CD14-positive monocyte (primary cell): ENCODE results near the gene CLRN2. TPM values are rescaled to one million over a fixed set of nuclear protein-coding genes. Genes with fewer than 3 reads are reported as not detected.

Experiments
- DNase-seq, 3 donors: peaks; one replicate each; pipeline ENCODE4 v3.0.0-alpha.2; 2011 to 2022
- H2AFZ ChIP-seq: 2 replicates; pipeline ENCODE4 v1.6.0; 2012; ENCODE audit warnings: mild to moderate bottlenecking, low read depth, low read length, inconsistent platforms; ENCODE audit not compliant: insufficient read depth, poor library complexity, severe bottlenecking
- H3K27ac ChIP-seq, 2 donors: 1 replicate in 1 of 2; 2 replicates in 1 of 2; pipeline ENCODE4 v1.5.1; 2012 to 2013; ENCODE audit warnings: low read length in 2 of 2, control low read depth in 1 of 2, inconsistent platforms in 1 of 2, low read depth in 1 of 2, mild to moderate bottlenecking in 1 of 2
- H3K27me3 ChIP-seq, 2 donors: one replicate each; pipeline versions ENCODE4 v1.6.0 to v1.6.1; 2011 to 2013; ENCODE audit warnings: low read length in 2 of 2; ENCODE audit not compliant: control insufficient read depth in 2 of 2, insufficient read depth in 2 of 2
- H3K36me3 ChIP-seq, 2 donors: replicated peaks in 1 of 2; 1 replicate in 1 of 2; 2 replicates in 1 of 2; pipeline versions ENCODE4 v1.5.1 to v1.6.1; 2012 to 2013; ENCODE audit warnings: low read length in 2 of 2, control low read depth in 1 of 2, inconsistent platforms in 1 of 2, mild to moderate bottlenecking in 1 of 2; ENCODE audit not compliant: insufficient read depth in 2 of 2, control insufficient read depth in 1 of 2
- H3K4me1 ChIP-seq, 2 donors: 1 replicate in 1 of 2; 2 replicates in 1 of 2; pipeline versions ENCODE4 v1.5.1 to v1.6.1; 2012 to 2013; ENCODE audit warnings: low read length in 2 of 2, control low read depth in 1 of 2, inconsistent platforms in 1 of 2, mild to moderate bottlenecking in 1 of 2, moderate library complexity in 1 of 2; ENCODE audit not compliant: insufficient read depth in 2 of 2, control insufficient read depth in 1 of 2
- H3K4me2 ChIP-seq: replicated peaks from 2 replicates; pipeline ENCODE3; 2012; ENCODE audit warnings: low read length, moderate library complexity, mild to moderate bottlenecking; ENCODE audit not compliant: poor library complexity, severe bottlenecking; ENCODE audit errors: extremely low read depth
- H3K4me3 ChIP-seq, 3 experiments: fragments of 200-600 bp in 1 of 3; sonication (generic) in 1 of 3; replicated peaks in 1 of 3; 1 replicate in 2 of 3; 2 replicates in 1 of 3; pipeline ENCODE4 v1.5.1; 2011 to 2013; ENCODE audit warnings: low read length in 3 of 3, mild to moderate bottlenecking in 3 of 3, control low read depth in 2 of 3, low read depth in 2 of 3, inconsistent platforms in 1 of 3, moderate library complexity in 1 of 3
- H3K79me2 ChIP-seq: 2 replicates; pipeline ENCODE4 v1.6.0; 2012; ENCODE audit warnings: mild to moderate bottlenecking, control low read depth, inconsistent platforms, low read length, moderate library complexity; ENCODE audit not compliant: insufficient read depth
- H3K9ac ChIP-seq: 2 replicates; pipeline ENCODE4 v1.6.0; 2017; ENCODE audit warnings: low read length, mild to moderate bottlenecking; ENCODE audit not compliant: insufficient read depth, poor library complexity, severe bottlenecking
- H3K9me3 ChIP-seq, 2 donors: replicated peaks in 1 of 2; 1 replicate in 1 of 2; 2 replicates in 1 of 2; pipeline versions ENCODE4 v1.5.1 to v1.6.1; 2012 to 2013; ENCODE audit warnings: low read length in 2 of 2, control low read depth in 1 of 2; ENCODE audit not compliant: control insufficient read depth in 1 of 2, insufficient read depth in 1 of 2
- H4K20me1 ChIP-seq: 2 replicates; pipeline ENCODE4 v1.6.0; 2012; ENCODE audit warnings: mild to moderate bottlenecking, low read length, control low read depth, moderate library complexity; ENCODE audit not compliant: insufficient read depth
- H3K27ac Mint-ChIP-seq, 7 donors: one replicate each; pipeline ENCODE4 v1.8.0; 2020; ENCODE audit warnings: mild to moderate bottlenecking in 7 of 7, mixed read lengths in 7 of 7, moderate library complexity in 6 of 7, inconsistent platforms in 2 of 7
- H3K27me3 Mint-ChIP-seq, 3 donors: one replicate each; pipeline ENCODE4 v1.8.0; 2021 to 2022; ENCODE audit warnings: low read depth in 3 of 3, mild to moderate bottlenecking in 3 of 3, mixed read lengths in 3 of 3, moderate library complexity in 3 of 3, inconsistent platforms in 1 of 3
- H3K36me3 Mint-ChIP-seq, 2 donors: one replicate each; pipeline ENCODE4 v1.8.0; 2020; ENCODE audit warnings: mixed read lengths in 2 of 2, inconsistent platforms in 1 of 2, mild to moderate bottlenecking in 1 of 2
- H3K4me1 Mint-ChIP-seq: one replicate; pipeline ENCODE4 v1.8.0; 2020; ENCODE audit warnings: mild to moderate bottlenecking, mixed read lengths
- H3K4me3 Mint-ChIP-seq, 2 donors: one replicate each; pipeline ENCODE4 v1.8.0; 2020; ENCODE audit warnings: mild to moderate bottlenecking in 2 of 2, mixed read lengths in 2 of 2, moderate library complexity in 1 of 2
- H3K9me3 Mint-ChIP-seq, 7 donors: one replicate each; pipeline ENCODE4 v1.8.0; 2020 to 2022; ENCODE audit warnings: mixed read lengths in 7 of 7, mild to moderate bottlenecking in 6 of 7, moderate library complexity in 6 of 7, inconsistent platforms in 2 of 7
- WGBS: methylation state at CpG from one replicate; pipeline ENCODE4 v1.1.5; 2013; ENCODE audit warnings: missing lambda C conversion rate; ENCODE audit not compliant: insufficient coverage; 5-methylcytosine and 5-hydroxymethylcytosine counted together
- intact Hi-C, 2 donors: fragments of 100-400 bp; cut with micrococcal nuclease; formaldehyde crosslinking; loops; one replicate each; pipeline versions ENCODE4 v1.15.0 to v1.15.1; 2023
- polyA plus RNA-seq, 3 donors: library from polyadenylated mRNA; depleted of rRNA in 1 of 3; unstranded in 2 of 3; stranded (reverse) in 1 of 3; fragments of 300-500 nt in 2 of 3; fragments of >200 nt in 1 of 3; fragmentation: Illumina TruSeq in 2 of 3; gene quantifications; 1 replicate in 2 of 3; 2 replicates in 1 of 3; pipeline ENCODE4 v1.2.3, GENCODE V29; 2012 to 2021
- TF ChIP-seq, protein P1 (sequence below): fragments of 200-600 bp; IDR thresholded peaks from one replicate; pipeline ENCODE4 v1.8.0; 2022; ENCODE audit warnings: antibody characterized with exemption, mild to moderate bottlenecking

CLRN2 gene
- polyA plus RNA-seq, 3 donors: not detected

- Mint-ChIP-seq H3K36me3 (no peaks in the 10 kb centered on the region), H3K4me3 (no peak overlapping the region), H3K27me3 (peaks cover 2 to 23% (median 15%) of the 10 kb centered on the region in 3 donors), H3K4me1 (peaks cover 3% of the 10 kb centered on the region), H3K27ac (no peak overlapping the region), H3K9me3 (no peaks in the 10 kb centered on the region)
- Histone ChIP-seq H3K4me3 (no peak overlapping the region), H3K36me3 (no peaks in the 10 kb centered on the region), H3K27me3 (no peaks in the 10 kb centered on the region), H3K79me2 (no peaks in the 10 kb centered on the region), H4K20me1 (no peaks in the 10 kb centered on the region), H3K9me3 (no peaks in the 10 kb centered on the region), H3K4me1 (no peaks in the 10 kb centered on the region), H3K27ac (no peak overlapping the region), H3K4me2 (no peak overlapping the region), H3K9ac (no peak overlapping the region), H2AFZ (no peak overlapping the region)
- 72% methylated on average over 4 of the region's 5 CpGs for WGBS
- DNase-seq: no peak
- intact Hi-C loops: no loop called here
- TF ChIP-seq, protein P1, sequence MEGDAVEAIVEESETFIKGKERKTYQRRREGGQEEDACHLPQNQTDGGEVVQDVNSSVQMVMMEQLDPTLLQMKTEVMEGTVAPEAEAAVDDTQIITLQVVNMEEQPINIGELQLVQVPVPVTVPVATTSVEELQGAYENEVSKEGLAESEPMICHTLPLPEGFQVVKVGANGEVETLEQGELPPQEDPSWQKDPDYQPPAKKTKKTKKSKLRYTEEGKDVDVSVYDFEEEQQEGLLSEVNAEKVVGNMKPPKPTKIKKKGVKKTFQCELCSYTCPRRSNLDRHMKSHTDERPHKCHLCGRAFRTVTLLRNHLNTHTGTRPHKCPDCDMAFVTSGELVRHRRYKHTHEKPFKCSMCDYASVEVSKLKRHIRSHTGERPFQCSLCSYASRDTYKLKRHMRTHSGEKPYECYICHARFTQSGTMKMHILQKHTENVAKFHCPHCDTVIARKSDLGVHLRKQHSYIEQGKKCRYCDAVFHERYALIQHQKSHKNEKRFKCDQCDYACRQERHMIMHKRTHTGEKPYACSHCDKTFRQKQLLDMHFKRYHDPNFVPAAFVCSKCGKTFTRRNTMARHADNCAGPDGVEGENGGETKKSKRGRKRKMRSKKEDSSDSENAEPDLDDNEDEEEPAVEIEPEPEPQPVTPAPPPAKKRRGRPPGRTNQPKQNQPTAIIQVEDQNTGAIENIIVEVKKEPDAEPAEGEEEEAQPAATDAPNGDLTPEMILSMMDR: no peak
Observed at GRCh38 chr4:17552427-17552826, 37.5 kb downstream of the CLRN2 start.

GRCh38 chr4:17554568-17554967 lies 39.6 kb downstream of the CLRN2 start:
- Histone ChIP-seq H3K4me3 (no peak overlapping the region), H3K79me2 (no peaks in the 10 kb centered on the region), H2AFZ (no peak overlapping the region), H3K9ac (no peak overlapping the region), H3K27me3 (no peaks in the 10 kb centered on the region), H3K27ac (no peak overlapping the region), H3K9me3 (no peaks in the 10 kb centered on the region), H3K36me3 (no peaks in the 10 kb centered on the region), H3K4me2 (no peak overlapping the region), H4K20me1 (no peaks in the 10 kb centered on the region), H3K4me1 (no peaks in the 10 kb centered on the region)
- no peak for DNase-seq
- intact Hi-C loops: no loop called here
- Mint-ChIP-seq H3K27ac (no peak overlapping the region), H3K36me3 (no peaks in the 10 kb centered on the region), H3K27me3 (peaks cover 2 to 20% (median 15%) of the 10 kb centered on the region in 3 donors), H3K4me1 (no peaks in the 10 kb centered on the region), H3K9me3 (no peaks in the 10 kb centered on the region), H3K4me3 (no peak overlapping the region)
- WGBS: 96% methylated on average over 2 of the region's 4 CpGs
- TF ChIP-seq, protein P1: no peak
